Middle frontal gyrus (tissue), 1 donor: ENCODE results near the gene MAGI2.

Experiments
- DNase-seq: peaks from one replicate; pipeline ENCODE4 v3.0.0-alpha.2; 2015; ENCODE audit warnings: low spot score; ENCODE audit errors: extremely low spot score

Gene MAGI2

DNA sequence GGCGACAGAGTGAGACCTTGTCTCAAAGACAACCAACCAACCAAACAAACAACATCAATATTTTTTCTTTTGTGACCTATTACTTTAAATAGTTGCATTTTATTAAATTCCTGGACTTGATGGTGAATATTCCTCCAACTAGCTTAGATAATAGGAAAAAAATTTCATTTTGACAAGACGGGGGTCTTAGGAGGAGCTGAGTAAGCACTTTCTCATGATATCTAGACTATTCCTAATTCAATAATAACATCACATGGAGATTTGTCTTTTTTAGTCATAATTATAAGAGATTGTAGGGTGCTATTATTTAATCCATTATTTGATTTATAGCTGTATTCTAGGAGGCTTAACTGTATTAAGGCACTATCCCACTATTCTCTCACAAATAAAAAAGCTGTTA, 952.4 kb downstream of the MAGI2 start:
- DNase-seq: no peak

DNA sequence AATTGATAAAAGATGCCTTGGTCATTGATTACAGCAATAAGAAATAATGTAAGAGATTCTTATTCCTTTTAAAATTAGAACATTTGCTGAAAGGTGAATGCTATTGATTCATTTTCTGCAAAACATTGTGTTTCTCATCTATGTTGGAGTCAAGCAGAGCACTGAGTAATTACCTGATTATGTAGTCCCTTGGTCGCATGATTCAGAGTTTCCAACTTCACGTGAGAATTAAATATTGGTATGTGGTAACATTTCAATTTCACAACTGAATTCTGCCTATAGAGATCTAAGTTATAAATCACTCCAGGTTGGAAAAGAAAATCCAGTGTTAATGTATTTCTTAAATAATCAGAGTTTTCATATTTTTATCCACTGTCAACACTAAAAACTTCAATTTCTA, 953.5 kb downstream of the MAGI2 start:
- DNase-seq: no peak

DNA sequence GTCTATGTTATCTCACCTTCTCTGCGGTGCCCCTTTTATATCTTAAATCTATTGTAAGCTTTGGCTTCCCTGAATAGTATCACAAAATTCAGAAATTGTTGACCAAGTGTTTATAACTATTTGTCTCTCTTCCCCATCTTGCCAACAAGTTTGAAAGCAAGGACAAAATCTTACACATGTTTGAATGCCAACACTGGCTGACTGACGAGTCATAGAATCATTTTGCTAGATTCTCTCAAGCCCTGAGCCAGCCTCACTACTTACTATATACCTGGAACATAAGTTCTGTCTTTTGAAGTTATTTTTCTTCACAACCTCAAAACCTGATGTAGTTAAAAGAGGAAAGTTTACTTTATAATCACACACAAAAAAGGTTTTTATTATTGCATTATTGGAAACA, 954.2 kb downstream of the MAGI2 start:
- DNase-seq: no peak

DNA sequence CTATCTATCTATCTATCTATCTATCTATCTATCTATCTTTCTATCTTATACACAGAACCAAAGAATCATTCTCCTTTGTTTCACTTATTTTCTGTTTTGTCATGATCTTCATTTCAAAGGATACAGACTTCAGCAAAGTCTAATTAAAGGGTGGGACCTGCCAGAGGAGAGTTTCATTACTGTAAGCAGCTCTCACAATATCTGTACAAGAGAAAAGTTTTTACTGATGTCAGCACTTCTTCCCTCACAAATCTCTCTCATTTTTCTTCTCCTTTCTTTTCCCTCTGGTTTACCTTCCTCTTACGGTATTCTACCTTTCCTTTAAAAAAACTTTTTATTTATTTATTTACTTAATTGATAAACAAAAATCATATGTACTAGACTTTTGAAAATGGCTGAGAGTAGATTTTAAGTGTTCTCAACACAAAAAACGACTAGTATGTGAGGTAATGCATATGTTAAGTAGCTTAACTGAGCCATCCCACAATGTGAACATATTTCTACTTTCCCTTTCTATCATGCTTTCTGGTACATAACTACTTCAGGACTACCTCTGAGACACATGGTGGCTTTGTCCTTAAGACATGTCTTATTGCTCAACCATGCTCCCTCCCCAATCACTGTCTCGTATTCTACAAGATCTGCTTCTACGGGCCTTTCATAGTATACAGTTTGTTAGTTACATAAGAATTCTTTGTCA, 955.6 kb downstream of the MAGI2 start:
- DNase-seq: no peak

DNA sequence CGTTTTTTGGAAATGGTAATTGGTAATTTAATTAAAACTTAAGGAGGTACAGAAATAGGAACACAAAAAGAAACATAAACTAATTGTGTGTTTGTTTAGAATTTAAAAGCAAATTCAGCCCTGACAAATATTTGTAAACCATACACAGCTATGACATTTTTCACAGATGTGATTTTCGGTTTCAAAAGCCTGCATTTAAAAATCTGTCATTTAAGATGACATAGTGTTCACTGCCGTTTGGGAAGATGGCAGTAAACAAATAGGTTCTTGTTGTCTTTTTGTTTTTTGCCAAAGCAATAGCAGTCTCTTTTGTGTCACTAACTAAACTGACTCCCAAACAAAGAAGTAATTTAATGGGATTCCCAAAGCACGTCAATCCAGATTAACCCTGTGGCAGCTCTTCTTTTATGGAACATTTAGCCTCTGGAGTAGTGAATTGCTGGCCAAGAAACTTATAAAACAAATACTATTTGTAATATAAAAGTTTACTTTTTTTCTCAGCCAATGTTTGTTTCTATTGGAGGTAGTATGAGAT, 957.3 kb downstream of the MAGI2 start:
- DNase-seq: no peak

DNA sequence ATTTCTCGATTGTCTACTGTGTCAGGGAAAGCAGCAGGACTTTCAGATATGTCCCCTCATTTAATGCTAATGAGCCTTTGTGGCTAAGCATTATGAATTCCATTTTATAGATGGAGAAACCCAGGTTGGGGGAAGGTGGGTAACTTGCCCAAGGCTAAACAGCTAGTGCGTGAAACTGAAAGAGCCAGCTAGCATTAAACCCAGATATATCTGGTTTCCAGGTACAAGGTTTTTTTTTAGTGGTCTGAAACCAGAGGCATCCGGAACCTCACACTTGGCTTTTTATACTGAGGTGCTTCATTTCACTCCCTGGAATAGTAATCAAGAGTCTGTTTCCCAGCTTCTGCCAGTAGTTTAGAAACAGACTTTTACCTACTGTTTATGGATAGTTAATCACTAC, 960.1 kb downstream of the MAGI2 start:
- no peak for DNase-seq

DNA sequence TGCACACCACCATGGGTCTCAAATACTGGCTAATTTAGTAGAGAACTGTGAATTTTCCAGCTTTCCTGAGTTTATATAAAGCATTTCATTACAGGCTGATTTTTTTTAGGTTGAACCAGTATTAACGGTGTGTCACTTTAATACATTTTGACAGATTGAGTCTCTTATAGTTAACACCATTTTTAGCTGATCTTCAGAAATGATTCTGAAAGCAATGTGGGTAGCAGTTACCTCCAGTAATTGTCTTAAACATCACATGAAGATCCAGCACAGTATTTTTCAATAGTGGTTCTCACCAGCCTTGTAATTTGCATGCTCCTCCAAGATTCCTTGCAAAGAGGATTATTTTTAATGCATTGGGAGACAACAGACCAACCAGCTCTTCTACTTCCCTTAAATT, 961.3 kb downstream of the MAGI2 start:
- DNase-seq: no peak

DNA sequence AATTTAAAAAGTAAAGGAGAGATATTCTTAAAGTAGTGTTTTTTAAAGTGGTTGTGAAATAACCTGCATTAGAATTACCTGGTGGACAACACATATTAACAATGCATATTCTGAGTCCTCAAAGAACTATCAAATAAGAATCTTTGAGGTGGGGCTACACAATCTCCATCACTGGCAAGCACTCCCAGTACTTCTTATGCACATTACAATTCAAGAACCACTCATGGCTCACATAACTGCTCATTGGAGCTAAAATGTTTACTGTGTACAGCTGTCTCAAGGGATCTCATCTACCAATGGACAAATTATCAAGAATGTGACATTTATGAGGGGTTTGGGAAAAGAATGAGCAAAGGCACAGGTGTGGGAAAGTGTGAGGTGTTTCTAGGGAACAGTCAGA, 962.9 kb downstream of the MAGI2 start:
- DNase-seq: no peak

DNA sequence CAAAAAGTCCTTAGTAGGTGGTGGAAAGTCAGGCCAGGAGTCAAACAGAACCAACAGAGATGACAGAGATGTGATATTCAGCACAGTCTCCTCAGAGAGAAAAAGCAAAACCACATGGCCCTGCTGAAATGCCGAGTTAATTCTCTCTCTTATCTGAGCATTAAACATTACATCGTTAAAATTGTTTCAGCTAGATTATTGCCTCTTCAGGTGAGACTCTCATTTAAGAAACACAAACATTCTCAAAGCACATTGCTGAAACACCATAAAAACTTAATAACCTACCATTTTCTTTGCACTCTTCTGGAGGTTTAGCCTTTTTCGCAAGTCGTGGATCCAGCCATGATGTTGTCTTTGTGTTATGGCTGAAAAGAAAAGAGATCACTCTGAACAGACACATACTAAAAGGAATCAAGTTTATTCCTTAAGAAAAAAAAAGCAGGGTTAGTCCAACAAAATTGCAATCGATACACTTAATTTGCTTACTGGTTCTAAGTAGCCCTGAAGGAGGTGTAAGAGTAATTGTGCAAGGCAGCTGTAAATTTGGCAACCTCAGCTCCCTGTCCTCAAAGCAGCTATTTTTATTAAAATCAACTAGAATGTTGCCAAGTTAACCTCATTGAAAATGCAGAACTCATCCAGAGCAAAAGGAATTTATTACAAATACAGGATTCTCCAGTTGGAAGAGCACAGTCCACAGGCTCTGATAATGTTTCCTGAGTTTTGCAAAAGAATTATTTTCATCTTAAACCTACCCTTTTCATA, 963.8 kb downstream of the MAGI2 start:
- no peak for DNase-seq

DNA sequence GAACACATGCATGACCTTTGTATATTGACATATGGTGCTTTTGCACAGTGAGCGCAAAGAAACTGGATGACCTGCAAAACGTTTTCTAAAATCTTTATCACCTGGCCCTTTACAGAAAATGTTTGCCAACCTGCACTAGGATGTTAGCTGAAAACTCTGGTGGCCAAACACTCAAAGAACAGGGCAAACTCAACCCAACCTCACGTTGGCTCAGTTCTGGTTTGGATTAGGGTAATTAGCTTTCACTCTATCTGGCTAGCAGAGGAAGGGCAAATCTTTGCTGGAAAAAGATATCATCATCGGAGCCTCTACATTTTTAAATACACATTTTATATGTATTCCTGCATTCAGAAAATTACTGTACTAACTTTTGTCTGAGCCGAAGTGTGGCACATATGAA, 966.0 kb downstream of the MAGI2 start:
- DNase-seq: no peak

DNA sequence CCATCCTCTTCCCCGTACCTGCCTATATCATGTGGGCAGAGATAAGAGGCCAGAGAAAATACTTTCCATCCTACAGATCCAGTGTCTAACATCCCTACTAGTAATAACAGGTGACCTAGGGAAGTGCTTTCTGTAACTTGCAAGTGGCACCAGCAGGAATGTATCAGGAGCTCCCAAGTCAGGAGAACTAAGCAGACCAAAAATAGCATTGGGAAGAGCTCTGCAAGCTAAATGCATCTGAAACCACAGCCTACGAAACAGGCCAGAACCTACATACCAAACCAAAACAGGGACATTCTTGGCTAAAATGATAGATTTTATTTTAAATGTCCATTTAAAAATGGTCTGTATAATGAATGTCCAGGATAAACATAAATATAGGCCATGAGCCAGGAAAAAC, 974.1 kb downstream of the MAGI2 start:
- no peak for DNase-seq

DNA sequence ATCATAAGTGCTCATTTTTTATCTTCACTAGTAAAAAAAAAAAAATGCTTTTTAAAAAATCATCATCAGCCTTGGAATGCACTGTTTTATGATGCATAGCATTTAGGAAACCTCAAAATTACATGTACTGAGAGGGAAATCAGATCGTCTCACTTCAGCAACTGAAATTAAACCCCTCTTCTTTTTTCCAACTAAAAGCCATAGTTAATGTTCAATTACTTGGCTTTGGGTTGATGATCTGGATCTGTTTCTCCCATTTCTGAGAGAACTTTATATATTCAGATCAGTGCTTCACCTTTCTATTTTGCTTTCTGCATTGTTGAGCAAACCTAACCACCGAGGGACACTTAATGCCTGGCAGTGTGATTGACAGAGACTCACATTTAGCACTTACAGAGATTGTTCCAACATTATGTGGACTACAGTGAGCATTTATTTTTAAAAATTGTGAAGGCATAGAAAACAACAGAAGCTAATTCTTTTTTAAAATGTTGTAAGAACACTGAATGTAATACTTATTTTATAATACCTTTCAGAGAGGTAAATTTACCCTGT, 976.5 kb downstream of the MAGI2 start:
- DNase-seq: no peak

DNA sequence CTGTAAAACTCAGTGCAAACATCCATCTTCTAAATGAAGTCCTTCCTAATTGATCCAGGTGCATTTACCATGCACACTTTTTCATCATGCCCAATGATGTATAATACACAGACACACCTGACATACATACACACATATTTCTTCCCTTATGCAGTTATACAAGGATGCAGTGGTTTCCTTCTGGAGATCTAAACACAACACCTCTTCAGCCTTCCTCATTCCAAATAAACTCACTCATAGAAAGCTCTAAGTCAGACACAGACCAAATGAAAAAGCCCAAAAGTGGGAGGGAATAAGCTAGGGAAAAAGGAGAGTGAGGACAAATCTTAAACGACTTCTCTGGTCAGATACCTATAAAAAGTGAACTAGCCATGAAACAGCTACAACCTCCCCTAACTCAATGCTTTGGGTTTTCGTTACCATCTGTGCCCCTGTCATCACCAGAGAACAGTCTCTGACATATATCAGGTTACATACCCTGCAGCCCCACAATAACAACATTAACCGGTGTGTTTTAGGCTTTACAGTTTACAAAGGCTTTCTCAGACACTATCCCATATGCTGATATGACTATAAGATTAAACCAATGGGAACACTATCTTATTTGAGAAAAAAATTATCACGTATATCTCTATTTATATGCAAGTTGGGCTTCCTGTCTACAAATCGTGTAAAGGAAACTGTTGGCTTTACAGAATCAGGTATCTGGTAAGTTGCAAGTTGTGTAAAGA, 979.7 kb downstream of the MAGI2 start:
- no peak for DNase-seq

DNA sequence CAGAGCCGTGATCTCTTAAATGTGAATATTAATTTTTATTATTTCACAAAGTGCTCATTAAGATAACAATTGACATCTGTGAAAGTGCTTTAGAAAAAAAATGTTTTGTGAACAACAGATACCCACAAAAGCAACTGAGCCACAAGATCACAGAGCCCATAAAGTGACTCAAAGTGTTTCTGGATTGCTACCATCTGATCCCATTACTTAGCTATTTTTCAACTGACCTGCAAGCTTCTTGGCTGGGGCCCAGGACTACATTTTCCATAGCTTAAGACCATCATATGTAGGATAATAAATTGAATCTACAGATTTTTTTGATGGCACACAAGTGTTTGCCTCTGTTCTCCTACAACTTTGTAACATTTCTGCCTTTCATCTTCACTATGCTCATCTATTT, 980.4 kb downstream of the MAGI2 start:
- no peak for DNase-seq

DNA sequence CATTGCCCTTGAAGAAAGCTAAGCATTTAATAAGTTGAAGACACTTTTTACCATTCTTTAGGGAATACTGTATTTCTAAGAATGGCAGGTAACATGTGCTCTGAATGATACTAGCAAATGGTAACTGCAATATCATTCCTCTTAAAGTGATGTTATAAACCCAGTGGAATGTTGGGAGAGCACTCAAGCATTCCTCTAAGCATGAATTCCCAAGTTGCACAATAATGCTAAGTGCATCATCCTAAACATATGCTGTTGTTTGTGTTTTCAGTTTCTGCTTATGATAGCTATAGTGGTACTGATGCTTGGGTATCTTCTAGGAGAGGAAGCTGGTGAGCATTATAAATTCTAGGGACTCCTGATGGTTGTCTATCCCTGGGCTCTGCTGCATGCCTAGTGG, 980.9 kb downstream of the MAGI2 start:
- no peak for DNase-seq

DNA sequence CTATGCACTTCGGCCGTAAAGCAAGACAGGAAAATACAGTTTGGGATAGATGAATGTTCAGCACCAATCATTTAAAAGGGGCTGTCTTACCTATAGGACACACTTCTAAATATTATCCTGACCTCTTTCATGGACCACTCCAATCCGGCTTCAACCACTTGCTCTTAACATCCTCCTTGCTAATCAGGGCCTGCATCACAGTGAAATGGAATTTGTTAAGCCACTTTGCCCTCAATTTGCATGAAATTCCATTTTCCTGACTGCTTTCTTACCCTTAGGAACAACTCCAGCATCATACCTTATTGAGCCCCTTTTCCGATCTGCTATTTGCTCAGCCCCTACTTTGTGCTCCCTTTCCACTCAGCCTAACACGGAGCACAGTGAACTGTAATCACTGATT, 987.6 kb downstream of the MAGI2 start:
- no peak for DNase-seq

DNA sequence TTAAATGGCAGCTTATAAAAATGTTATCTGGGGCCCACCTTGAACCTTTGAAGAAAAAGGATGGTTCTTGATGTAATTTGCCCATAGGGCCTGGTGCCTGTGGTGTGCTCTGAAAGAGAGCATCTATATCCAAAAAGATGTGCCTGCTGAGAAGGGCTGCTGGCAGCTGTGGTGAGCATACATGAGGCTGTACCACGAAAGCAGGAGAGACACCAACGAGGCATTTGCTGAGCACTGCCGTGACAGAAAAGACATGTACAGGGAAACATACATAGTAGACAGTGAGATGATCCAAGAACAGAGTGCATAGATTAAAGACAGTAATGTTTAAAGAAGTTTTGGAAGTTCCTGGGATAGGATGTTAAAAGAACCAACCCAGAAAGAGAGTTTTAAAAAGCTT, 990.4 kb downstream of the MAGI2 start:
- no peak for DNase-seq

DNA sequence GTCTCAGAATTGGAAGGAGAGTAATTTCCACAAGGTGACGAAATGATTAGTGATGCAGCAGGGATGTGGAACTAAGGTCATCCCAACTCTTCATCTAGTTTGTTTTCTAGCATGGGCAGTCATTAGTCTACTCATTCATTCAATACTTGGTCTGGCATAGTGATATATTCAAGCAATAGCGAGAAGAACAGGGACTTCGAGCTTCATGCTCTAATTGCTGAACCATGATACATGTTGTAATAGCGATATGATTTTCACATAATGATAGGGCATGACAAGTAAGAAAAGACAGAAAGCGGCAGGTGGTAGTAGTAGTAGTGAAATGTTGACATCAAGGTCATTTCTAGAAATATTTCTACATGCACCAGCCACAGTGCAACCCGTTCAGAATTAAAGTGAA, 1002.8 kb downstream of the MAGI2 start:
- no peak for DNase-seq

DNA sequence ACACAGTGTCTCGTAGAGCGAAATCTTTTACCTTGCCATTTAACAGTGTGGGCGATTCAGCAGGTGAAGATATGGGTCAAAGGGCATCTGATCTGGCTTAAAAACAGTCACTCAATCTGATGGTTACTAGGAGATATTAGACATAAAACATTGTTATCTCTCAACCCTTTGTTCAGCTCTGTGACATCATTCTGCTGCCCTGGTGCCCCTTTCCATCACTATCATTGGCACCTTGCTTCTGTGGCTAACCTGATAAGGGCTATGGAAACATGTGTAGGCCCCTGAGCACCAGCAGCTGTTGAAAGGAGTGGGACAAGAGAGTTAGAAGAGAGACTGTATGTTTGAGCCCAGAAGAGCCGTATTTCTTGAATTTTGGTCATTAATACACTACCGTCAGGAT, 1004.6 kb downstream of the MAGI2 start:
- DNase-seq: no peak

DNA sequence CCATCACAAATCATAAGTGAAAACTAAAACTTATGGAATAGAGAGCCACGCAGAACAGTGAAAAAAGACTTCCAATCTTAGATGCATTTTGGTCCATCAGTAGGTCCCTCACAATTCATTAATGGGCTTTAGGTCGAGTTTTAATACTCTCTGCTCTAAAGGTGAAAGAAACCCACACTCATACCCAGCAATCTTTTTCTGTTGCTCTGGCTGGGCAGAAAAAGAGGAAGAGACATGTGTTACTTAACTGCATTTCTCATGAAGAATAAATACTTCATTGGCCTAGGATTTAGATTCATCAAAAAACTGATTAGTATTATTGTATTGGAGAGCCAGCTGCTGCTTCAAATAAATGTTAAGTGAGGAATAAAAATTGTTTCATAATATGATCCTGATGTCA, 1009.2 kb downstream of the MAGI2 start:
- DNase-seq: no peak

DNA sequence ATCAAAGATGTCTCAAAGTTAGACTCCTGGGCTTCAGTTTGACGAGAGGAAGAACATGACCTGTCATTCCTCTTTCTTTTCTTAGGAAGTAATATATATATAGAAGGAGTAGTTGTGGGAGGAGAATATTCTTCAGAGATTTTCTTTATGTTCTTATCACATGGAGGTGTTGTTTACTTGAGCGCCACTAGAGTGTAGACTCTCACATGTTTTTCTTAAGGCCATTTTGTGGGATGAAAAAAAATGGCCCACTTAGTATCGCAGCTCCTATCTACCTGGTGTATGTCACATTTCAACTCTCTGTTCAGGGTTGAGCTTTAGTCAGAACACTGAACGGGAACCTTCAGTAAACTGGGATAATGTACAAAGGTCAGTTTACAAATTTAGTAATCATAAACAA, 1009.7 kb downstream of the MAGI2 start:
- no peak for DNase-seq

DNA sequence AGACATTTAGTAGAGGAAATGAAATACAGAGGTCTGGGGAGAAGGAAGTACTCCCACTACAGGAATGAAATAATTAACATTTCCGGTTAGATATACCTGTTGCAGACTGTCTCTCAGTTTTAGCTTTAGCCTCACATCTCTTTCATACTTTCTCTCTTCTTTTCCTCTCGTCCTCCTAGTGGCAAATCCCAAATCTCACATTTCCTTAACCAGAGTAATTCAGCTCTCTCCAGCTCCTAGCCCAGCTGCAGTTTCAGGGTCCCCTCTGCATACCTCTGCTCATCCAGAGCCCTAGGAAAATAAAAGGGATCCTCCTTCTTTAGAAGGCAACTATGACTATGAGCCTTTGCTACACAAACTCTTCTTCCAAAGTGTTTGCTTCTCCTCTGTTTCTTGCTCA, 1011.7 kb downstream of the MAGI2 start:
- DNase-seq: no peak
